AG04450 (cell line): ENCODE data around the gene BANK1. TPM values are rescaled to one million over a fixed set of nuclear protein-coding genes. Genes with fewer than 3 reads are reported as not detected.

Source experiments
- CTCF ChIA-PET: fragments of 300-600, 350-600 bp; formaldehyde crosslinking; extraction: SDS; loops from one replicate; lab custom pipeline; 2022; ENCODE audit warnings: antibody characterized with exemption, inconsistent platforms; lab: Charles Lee
- POLR2A ChIA-PET: fragments of 350-600 bp; formaldehyde crosslinking; extraction: SDS; loops from one replicate; lab custom pipeline; 2021; ENCODE audit warnings: antibody characterized with exemption, inconsistent platforms; lab: Yijun Ruan, JAX
- DNase-seq: peaks from one replicate; pipeline ENCODE4 v3.0.0-alpha.2; 2011; ENCODE audit warnings: low read depth, low spot score
- H3K27ac ChIP-seq: one replicate; pipeline ENCODE4 v1.5.1; 2012; ENCODE audit warnings: low read depth, low read length, control low read depth
- H3K27me3 ChIP-seq: one replicate; pipeline ENCODE4 v1.6.0; 2012; ENCODE audit warnings: low read length; ENCODE audit not compliant: control insufficient read depth, insufficient read depth
- H3K4me3 ChIP-seq: 2 replicates; pipeline ENCODE4 v1.5.1; 2011; ENCODE audit warnings: mild to moderate bottlenecking, low read depth, low read length, control low read depth
- H3K9me3 ChIP-seq: 2 replicates; pipeline ENCODE4 v1.5.1; 2012; ENCODE audit warnings: low read length; ENCODE audit not compliant: control insufficient read depth, insufficient read depth
- polyA plus RNA-seq: library from polyadenylated mRNA; depleted of rRNA; stranded (reverse); fragments of >200 nt; gene quantifications from 2 replicates; pipeline ENCODE4 v1.2.3, GENCODE V29; 2011
- TF ChIP-seq, protein P1 (sequence below): IDR thresholded peaks from 2 replicates; pipeline ENCODE4 v1.5.1; 2011; ENCODE audit warnings: low read depth, low read length, control low read depth, inconsistent platforms

Gene BANK1
- polyA plus RNA-seq, 1 experiment: 0.53 TPM

DNA sequence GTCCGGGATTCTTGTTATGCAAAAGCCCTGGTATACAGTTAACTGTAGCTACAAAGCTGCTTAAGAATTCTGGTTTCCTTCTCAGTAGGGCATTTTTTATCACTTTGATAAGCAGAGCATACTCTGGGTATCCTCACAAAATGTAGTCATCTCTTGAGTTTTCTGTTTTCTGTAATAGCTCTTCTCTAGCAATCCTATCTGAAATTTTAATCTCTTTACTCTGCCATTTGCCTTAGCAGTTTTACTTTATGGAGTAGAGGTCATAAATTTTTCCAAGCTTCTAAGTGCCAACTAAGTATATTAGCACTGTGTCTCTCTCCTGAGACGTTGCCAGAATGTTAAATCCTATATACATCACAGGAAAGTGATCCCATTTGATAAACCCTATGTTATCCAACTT, 28.0 kb upstream of the BANK1 start:
- Histone ChIP-seq H3K27me3 (no peaks in the 10 kb centered on the region), H3K27ac (no peak overlapping the region), H3K9me3 (no peaks in the 10 kb centered on the region), H3K4me3 (no peak overlapping the region)
- ChIA-PET POLR2A (no interaction called here), CTCF (no interaction called here)
- TF ChIP-seq, protein P1, sequence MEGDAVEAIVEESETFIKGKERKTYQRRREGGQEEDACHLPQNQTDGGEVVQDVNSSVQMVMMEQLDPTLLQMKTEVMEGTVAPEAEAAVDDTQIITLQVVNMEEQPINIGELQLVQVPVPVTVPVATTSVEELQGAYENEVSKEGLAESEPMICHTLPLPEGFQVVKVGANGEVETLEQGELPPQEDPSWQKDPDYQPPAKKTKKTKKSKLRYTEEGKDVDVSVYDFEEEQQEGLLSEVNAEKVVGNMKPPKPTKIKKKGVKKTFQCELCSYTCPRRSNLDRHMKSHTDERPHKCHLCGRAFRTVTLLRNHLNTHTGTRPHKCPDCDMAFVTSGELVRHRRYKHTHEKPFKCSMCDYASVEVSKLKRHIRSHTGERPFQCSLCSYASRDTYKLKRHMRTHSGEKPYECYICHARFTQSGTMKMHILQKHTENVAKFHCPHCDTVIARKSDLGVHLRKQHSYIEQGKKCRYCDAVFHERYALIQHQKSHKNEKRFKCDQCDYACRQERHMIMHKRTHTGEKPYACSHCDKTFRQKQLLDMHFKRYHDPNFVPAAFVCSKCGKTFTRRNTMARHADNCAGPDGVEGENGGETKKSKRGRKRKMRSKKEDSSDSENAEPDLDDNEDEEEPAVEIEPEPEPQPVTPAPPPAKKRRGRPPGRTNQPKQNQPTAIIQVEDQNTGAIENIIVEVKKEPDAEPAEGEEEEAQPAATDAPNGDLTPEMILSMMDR: no peak
- no peak for DNase-seq

DNA sequence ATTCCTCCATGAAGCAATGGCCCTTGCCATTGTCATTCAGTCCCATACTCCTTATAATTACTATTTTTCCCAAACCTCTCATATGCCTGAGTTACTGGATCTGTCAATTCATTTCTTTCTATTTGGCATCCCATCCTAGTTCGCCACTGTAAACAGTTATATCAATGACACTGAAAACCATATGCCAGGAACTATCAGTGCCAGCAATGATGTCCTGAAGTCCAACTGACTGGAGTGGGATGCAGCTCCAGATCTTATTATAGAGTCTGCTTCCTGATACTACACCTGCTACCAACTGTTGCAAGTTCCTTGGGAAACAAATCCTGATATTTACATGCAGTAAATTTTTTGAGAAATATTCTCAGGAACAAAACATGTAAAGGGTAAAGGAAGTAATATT, 27.0 kb upstream of the BANK1 start:
- DNase-seq: no peak
- POLR2A ChIA-PET: no interaction called here
- CTCF ChIA-PET: no interaction called here

DNA sequence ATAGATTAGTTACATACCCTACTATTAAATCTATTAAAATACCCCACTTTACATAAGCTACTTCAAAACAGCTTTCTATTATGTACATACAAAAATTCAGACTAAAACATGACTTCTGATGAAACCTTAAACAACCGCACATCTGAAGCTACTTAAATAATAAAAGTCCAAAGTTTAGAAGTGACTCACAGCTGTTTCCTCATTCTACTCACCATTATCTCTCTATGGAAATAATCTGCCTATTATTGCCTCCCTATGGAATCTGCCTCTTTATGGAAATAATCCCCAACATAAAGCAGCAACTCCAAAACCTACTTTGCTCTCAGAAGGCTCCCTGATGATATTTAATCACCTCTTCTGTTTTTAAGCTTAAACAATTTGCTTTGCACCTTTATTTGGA, 15.7 kb upstream of the BANK1 start:
- TF ChIP-seq, protein P1: no peak
- no peak overlapping the region for H3K4me3 ChIP-seq
- ChIA-PET CTCF (no interaction called here), POLR2A (no interaction called here)
- H3K27me3 ChIP-seq: no peaks in the 10 kb centered on the region
- no peak for DNase-seq
- H3K27ac ChIP-seq: no peak overlapping the region
- no peaks in the 10 kb centered on the region for H3K9me3 ChIP-seq

More for the DNA sequence above, 27.0 kb upstream of the BANK1 start:
- TF ChIP-seq, protein P1: no peak
- Histone ChIP-seq H3K9me3 (no peaks in the 10 kb centered on the region), H3K27ac (no peak overlapping the region), H3K4me3 (no peak overlapping the region), H3K27me3 (no peaks in the 10 kb centered on the region)

DNA sequence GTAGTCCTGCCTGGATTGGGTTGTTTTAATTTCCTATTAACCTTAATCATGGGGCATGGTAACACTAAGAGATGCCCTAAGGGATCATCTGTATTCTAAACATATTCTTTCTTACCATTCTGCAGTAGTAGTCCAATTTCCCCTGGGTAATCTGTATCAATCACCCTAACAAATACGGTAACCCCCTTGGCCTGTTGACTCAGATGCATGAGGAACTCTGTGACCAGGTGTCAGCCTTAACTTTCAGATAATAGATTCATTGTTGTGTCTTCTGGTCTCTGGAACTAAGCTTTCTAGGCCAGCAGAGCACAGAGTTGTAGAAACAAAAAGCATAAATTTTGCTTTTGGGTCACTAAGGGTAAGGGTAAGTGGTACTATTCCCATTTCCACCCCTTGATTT, 13.1 kb upstream of the BANK1 start:
- DNase-seq: no peak
- ChIA-PET POLR2A (no interaction called here), CTCF (no interaction called here)
- H3K9me3 ChIP-seq: no peaks in the 10 kb centered on the region
- H3K27me3 ChIP-seq: no peaks in the 10 kb centered on the region
- TF ChIP-seq, protein P1: no peak
- H3K4me3 ChIP-seq: no peak overlapping the region
- H3K27ac ChIP-seq: no peak overlapping the region

DNA sequence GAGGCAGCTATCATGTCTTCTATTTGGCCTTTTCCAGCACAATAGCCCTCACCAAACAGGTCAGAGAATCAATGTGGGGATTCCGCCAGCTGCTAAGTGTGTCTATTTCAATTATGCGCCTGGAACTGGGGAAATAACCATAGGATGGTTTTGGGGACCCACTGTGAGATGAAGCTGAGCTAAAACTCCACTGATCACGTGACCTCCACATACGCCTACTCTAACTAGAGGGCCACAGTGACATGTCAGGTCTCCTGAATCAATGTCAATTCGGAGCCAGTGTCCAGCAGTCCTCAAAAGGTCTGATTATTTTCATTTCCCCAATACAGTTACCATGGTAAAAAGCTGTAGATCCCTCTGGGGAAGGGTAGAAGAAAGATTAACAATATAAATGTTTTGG, 10.2 kb upstream of the BANK1 start:
- CTCF ChIA-PET: no interaction called here
- no peak overlapping the region for H3K4me3 ChIP-seq
- H3K27ac ChIP-seq: no peak overlapping the region
- TF ChIP-seq, protein P1: no peak
- H3K9me3 ChIP-seq: no peaks in the 10 kb centered on the region
- H3K27me3 ChIP-seq: no peaks in the 10 kb centered on the region
- POLR2A ChIA-PET: no interaction called here
- no peak for DNase-seq
